Measurements from ENCODE around the gene ACTL7A. TPM values are rescaled to one million over a fixed set of nuclear protein-coding genes. Genes with fewer than 3 reads are reported as not detected.
"Not testable (repeated sequence)": the region's sequence is repeated elsewhere in the genome, so short reads cannot be mapped to it uniquely, and the experiment has no call there.

Gene ACTL7A
- total RNA-seq, 2 donors from 2014 or later: not detected

GRCh38 chr9:108885643-108886348, 23.7 kb downstream of the ACTL7A start:
- no peak for TF ChIP-seq CTCF (IDR thresholded peaks at IDR 0.05)

GRCh38 chr9:108886594-108887271, 24.7 kb downstream of the ACTL7A start:
- H3K4me1 ChIP-seq; DNase-seq; H3K4me3 ChIP-seq; H3K9me3 ChIP-seq; H3K27me3 ChIP-seq; H3K36me3 ChIP-seq; H3K27ac ChIP-seq; H3K9ac ChIP-seq (ENCODE audit: low read depth in 2 of 2, low read length in 2 of 2); intact Hi-C loops (cut with DNase I): not testable (repeated sequence)

More at GRCh38 chr9:108885643-108886348, 23.7 kb downstream of the ACTL7A start:
- Histone ChIP-seq H3K4me3 (no peak overlapping the region), H3K27ac (no peak overlapping the region), H3K27me3 (no peaks in the 10 kb centered on the region), H3K9me3 (no peaks in the 10 kb centered on the region), H3K9ac (ENCODE audit: low read depth in 2 of 2, low read length in 2 of 2) (no peak overlapping the region), H3K36me3 (no peaks in the 10 kb centered on the region), H3K4me1 (no peaks in the 10 kb centered on the region)
- peak; percentile 42 for DNase-seq
- intact Hi-C loops (cut with DNase I): no loop called here

GRCh38 chr9:108889649-108890067, 27.6 kb downstream of the ACTL7A start:
- no peak for TF ChIP-seq CTCF (IDR thresholded peaks at IDR 0.05)
- Histone ChIP-seq H3K9ac (ENCODE audit: low read depth in 2 of 2, low read length in 2 of 2) (no peak overlapping the region), H3K4me3 (no peak overlapping the region), H3K36me3 (no peaks in the 10 kb centered on the region), H3K27me3 (no peaks in the 10 kb centered on the region), H3K9me3 (no peaks in the 10 kb centered on the region), H3K27ac (no peak overlapping the region), H3K4me1 (no peaks in the 10 kb centered on the region)
- DNase-seq: no peak
- intact Hi-C loops (cut with DNase I): no loop called here

- TF ChIP-seq CTCF (IDR thresholded peaks at IDR 0.05): no peak
- no peak overlapping the region for H3K4me3 ChIP-seq
- no peak overlapping the region for H3K9ac ChIP-seq (ENCODE audit: low read depth in 2 of 2, low read length in 2 of 2)
- H3K4me1 ChIP-seq: no peaks in the 10 kb centered on the region
- no peaks in the 10 kb centered on the region for H3K9me3 ChIP-seq
- peaks cover 7% of the 10 kb centered on the region for H3K36me3 ChIP-seq
- DNase-seq: no peak
- intact Hi-C loops (cut with DNase I): no loop called here
- H3K27ac ChIP-seq: no peak overlapping the region
- no peaks in the 10 kb centered on the region for H3K27me3 ChIP-seq
Observed at GRCh38 chr9:108894225-108894997, 32.3 kb downstream of the ACTL7A start.

- H3K9me3 ChIP-seq: no peaks in the 10 kb centered on the region
- DNase-seq: no peak
- intact Hi-C loops (cut with DNase I): no loop called here
- no peak overlapping the region for H3K4me3 ChIP-seq
- no peaks in the 10 kb centered on the region for H3K27me3 ChIP-seq
- no peak overlapping the region for H3K9ac ChIP-seq (ENCODE audit: low read depth in 2 of 2, low read length in 2 of 2)
- H3K36me3 ChIP-seq: peaks cover 7% of the 10 kb centered on the region
- no peak for TF ChIP-seq CTCF (IDR thresholded peaks at IDR 0.05)
- H3K27ac ChIP-seq: no peak overlapping the region
- H3K4me1 ChIP-seq: no peaks in the 10 kb centered on the region
Observed at GRCh38 chr9:108897324-108898096, 35.4 kb downstream of the ACTL7A start.

- H3K27me3 ChIP-seq; DNase-seq; H3K4me1 ChIP-seq; H3K9ac ChIP-seq (ENCODE audit: low read depth in 2 of 2, low read length in 2 of 2); H3K27ac ChIP-seq; intact Hi-C loops (cut with DNase I); H3K9me3 ChIP-seq; H3K36me3 ChIP-seq; H3K4me3 ChIP-seq: not testable (repeated sequence)
Observed at GRCh38 chr9:108899023-108899695, 37.1 kb downstream of the ACTL7A start.

Data from colonic mucosa (tissue), 4 donors.